MM.1S (cell line): ENCODE measurements around the gene ZCCHC3.

Experiments used
- DNase-seq: peaks from one replicate; pipeline ENCODE4 v3.0.0-alpha.2; 2015
- H2AFZ ChIP-seq: fragments of 300-600 bp; sonication (generic); 2 replicates; pipeline ENCODE4 v1.6.0; 2016; ENCODE audit warnings: antibody characterized with exemption, low read length
- H3F3A ChIP-seq: fragments of 300-600 bp; sonication (generic); 2 replicates; pipeline ENCODE4 v1.6.1; 2016; ENCODE audit warnings: mild to moderate bottlenecking, antibody characterized with exemption, low read length, moderate library complexity, mixed read lengths; ENCODE audit not compliant: insufficient read depth
- H3K27ac ChIP-seq: fragments of 300-600 bp; sonication (generic); 2 replicates; pipeline ENCODE4 v1.5.1; 2016; ENCODE audit warnings: mild to moderate bottlenecking, low read length
- H3K27me3 ChIP-seq: fragments of 300-600 bp; sonication (generic); replicated peaks from 2 replicates; pipeline ENCODE4 v1.6.0; 2016; ENCODE audit warnings: low read length; ENCODE audit not compliant: insufficient read depth
- H3K36me3 ChIP-seq: fragments of 300-600 bp; sonication (generic); replicated peaks from 2 replicates; pipeline ENCODE4 v1.6.1; 2016; ENCODE audit warnings: mild to moderate bottlenecking, low read length, mixed read lengths; ENCODE audit not compliant: insufficient read depth
- H3K4me1 ChIP-seq: fragments of 300-600 bp; sonication (generic); 2 replicates; pipeline ENCODE4 v1.6.1; 2016; ENCODE audit warnings: low read length, mixed read lengths
- H3K4me2 ChIP-seq: fragments of 300-600 bp; sonication (generic); 2 replicates; pipeline ENCODE4 v1.6.0; 2016; ENCODE audit warnings: low read depth, low read length
- H3K4me3 ChIP-seq: fragments of 300-600 bp; sonication (generic); 2 replicates; pipeline ENCODE4 v1.5.1; 2016; ENCODE audit warnings: low read length, mixed read lengths
- H3K79me2 ChIP-seq: fragments of 300-600 bp; sonication (generic); 2 replicates; pipeline ENCODE4 v1.6.1; 2016; ENCODE audit warnings: mixed run types, low read length, mixed read lengths
- H3K9ac ChIP-seq: fragments of 300-600 bp; sonication (generic); 2 replicates; pipeline ENCODE4 v1.6.1; 2016; ENCODE audit warnings: low read length, mixed read lengths
- H3K9me2 ChIP-seq: fragments of 300-600 bp; sonication (generic); replicated peaks from 2 replicates; pipeline ENCODE4 v1.6.1; 2016; ENCODE audit warnings: mild to moderate bottlenecking, low read length, mixed read lengths; ENCODE audit not compliant: insufficient read depth
- H3K9me3 ChIP-seq: fragments of 300-600 bp; sonication (generic); replicated peaks from 2 replicates; pipeline ENCODE4 v1.6.1; 2016; ENCODE audit warnings: mild to moderate bottlenecking, low read length, mixed read lengths; ENCODE audit not compliant: insufficient read depth
- H4K20me1 ChIP-seq: fragments of 300-600 bp; sonication (generic); 2 replicates; pipeline ENCODE4 v1.6.1; 2016; ENCODE audit warnings: mild to moderate bottlenecking, low read length, moderate library complexity, mixed read lengths; ENCODE audit not compliant: insufficient read depth
- EZH2 ChIP-seq: fragments of 300-600 bp; sonication (generic); optimal IDR thresholded peaks from 2 replicates; pipeline ENCODE3; 2017; ENCODE audit warnings: low read depth, mild to moderate bottlenecking, antibody characterized with exemption, low read length, mixed read lengths
- EZH2phosphoT487 ChIP-seq: fragments of 300-600 bp; sonication (generic); IDR thresholded peaks from 2 replicates; pipeline ENCODE4 v1.6.1; 2018; ENCODE audit warnings: antibody characterized with exemption, low read length
- TF ChIP-seq, protein P1 (sequence below): fragments of 300-600 bp; sonication (generic); IDR thresholded peaks from 2 replicates; pipeline ENCODE4 v1.5.1; 2016; ENCODE audit warnings: antibody characterized with exemption, low read length, mixed read lengths

ZCCHC3 gene

GRCh38 chr20:271528-271927 is 25.8 kb upstream of the ZCCHC3 start:
- DNase-seq = no peak
- Histone ChIP-seq H3K4me1 (no peaks in the 10 kb centered on the region), H3K36me3 (no peaks in the 10 kb centered on the region), H2AFZ (no peak overlapping the region), H3K9me2 (no peaks in the 10 kb centered on the region), H3K27me3 (no peaks in the 10 kb centered on the region), H3K27ac (no peak overlapping the region), H3F3A (no peaks in the 10 kb centered on the region), H3K4me3 (no peak overlapping the region), H3K9ac (no peak overlapping the region), H4K20me1 (no peaks in the 10 kb centered on the region), H3K9me3 (no peaks in the 10 kb centered on the region), H3K79me2 (no peaks in the 10 kb centered on the region), H3K4me2 (no peak overlapping the region)
- TF ChIP-seq EZH2 = no peak
- TF ChIP-seq EZH2phosphoT487 = no peak

- H3K4me2 ChIP-seq = no peak overlapping the region
- no peak for DNase-seq
- TF ChIP-seq EZH2 (no peak), EZH2phosphoT487 (no peak)
- TF ChIP-seq, protein P1, sequence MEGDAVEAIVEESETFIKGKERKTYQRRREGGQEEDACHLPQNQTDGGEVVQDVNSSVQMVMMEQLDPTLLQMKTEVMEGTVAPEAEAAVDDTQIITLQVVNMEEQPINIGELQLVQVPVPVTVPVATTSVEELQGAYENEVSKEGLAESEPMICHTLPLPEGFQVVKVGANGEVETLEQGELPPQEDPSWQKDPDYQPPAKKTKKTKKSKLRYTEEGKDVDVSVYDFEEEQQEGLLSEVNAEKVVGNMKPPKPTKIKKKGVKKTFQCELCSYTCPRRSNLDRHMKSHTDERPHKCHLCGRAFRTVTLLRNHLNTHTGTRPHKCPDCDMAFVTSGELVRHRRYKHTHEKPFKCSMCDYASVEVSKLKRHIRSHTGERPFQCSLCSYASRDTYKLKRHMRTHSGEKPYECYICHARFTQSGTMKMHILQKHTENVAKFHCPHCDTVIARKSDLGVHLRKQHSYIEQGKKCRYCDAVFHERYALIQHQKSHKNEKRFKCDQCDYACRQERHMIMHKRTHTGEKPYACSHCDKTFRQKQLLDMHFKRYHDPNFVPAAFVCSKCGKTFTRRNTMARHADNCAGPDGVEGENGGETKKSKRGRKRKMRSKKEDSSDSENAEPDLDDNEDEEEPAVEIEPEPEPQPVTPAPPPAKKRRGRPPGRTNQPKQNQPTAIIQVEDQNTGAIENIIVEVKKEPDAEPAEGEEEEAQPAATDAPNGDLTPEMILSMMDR = no peak
- no peak overlapping the region for H3K9ac ChIP-seq
- no peaks in the 10 kb centered on the region for H4K20me1 ChIP-seq
- no peaks in the 10 kb centered on the region for H3K9me2 ChIP-seq
- no peaks in the 10 kb centered on the region for H3K27me3 ChIP-seq
- no peaks in the 10 kb centered on the region for H3K79me2 ChIP-seq
- H3K36me3 ChIP-seq = no peaks in the 10 kb centered on the region
- no peaks in the 10 kb centered on the region for H3K9me3 ChIP-seq
- H3K4me1 ChIP-seq = no peaks in the 10 kb centered on the region
- H3K27ac ChIP-seq = no peak overlapping the region
- H3F3A ChIP-seq = no peaks in the 10 kb centered on the region
- no peak overlapping the region for H3K4me3 ChIP-seq
- no peak overlapping the region for H2AFZ ChIP-seq
These were observed 24.7 kb upstream of the ZCCHC3 start for GRCh38 chr20:272718-273117.

- TF ChIP-seq EZH2 = no peak
- TF ChIP-seq, protein P1 = no peak
- no peak for TF ChIP-seq EZH2phosphoT487
- no peak overlapping the region for H3K4me2 ChIP-seq
- no peak overlapping the region for H3K9ac ChIP-seq
- H3K27me3 ChIP-seq = no peaks in the 10 kb centered on the region
- no peaks in the 10 kb centered on the region for H3K79me2 ChIP-seq
- no peak overlapping the region for H3K4me3 ChIP-seq
- H4K20me1 ChIP-seq = no peaks in the 10 kb centered on the region
- H3K27ac ChIP-seq = no peak overlapping the region
- DNase-seq = no peak
- no peak overlapping the region for H2AFZ ChIP-seq
- no peaks in the 10 kb centered on the region for H3K9me2 ChIP-seq
- no peaks in the 10 kb centered on the region for H3K36me3 ChIP-seq
- H3K9me3 ChIP-seq = no peaks in the 10 kb centered on the region
- no peaks in the 10 kb centered on the region for H3F3A ChIP-seq
- H3K4me1 ChIP-seq = no peaks in the 10 kb centered on the region
These were observed 23.5 kb upstream of the ZCCHC3 start for GRCh38 chr20:273884-274283.

DNA sequence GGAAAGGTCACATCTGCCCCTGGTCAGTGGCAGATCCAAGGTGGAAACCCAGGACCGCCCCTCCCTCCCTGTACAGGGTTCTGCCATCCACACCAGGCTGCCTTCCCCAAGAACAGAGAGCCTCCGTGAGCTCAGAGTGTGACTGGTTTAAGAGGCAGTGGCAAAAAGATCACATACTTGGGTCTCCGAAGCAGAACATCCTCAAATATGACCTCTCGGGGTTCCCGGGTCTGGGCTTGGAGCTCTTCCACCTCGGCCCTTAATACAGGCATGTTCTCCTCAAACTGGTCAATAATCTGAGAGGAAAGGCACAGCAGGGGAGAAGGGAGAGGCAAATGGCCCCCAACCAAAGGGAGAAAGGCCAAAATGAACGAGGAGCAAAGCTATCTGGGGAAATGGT is 21.6 kb upstream of the ZCCHC3 start:
- no peaks in the 10 kb centered on the region for H3K9me3 ChIP-seq
- H3K4me3 ChIP-seq = no peak overlapping the region
- H3F3A ChIP-seq = no peaks in the 10 kb centered on the region
- TF ChIP-seq EZH2 = no peak
- TF ChIP-seq, protein P1 = no peak
- TF ChIP-seq EZH2phosphoT487 = no peak
- no peak overlapping the region for H3K4me2 ChIP-seq
- no peak for DNase-seq
- no peaks in the 10 kb centered on the region for H3K27me3 ChIP-seq
- no peaks in the 10 kb centered on the region for H3K36me3 ChIP-seq
- no peaks in the 10 kb centered on the region for H3K9me2 ChIP-seq
- H3K79me2 ChIP-seq = no peaks in the 10 kb centered on the region
- no peak overlapping the region for H3K27ac ChIP-seq
- no peaks in the 10 kb centered on the region for H4K20me1 ChIP-seq
- H3K4me1 ChIP-seq = no peaks in the 10 kb centered on the region
- H2AFZ ChIP-seq = no peak overlapping the region
- H3K9ac ChIP-seq = no peak overlapping the region
